GM18526 (cell line): Measurements from ENCODE around the gene CBY2.
A peak's percentile ranks its signal among the peaks of the same experiment; 100 is the strongest.

ENCODE experiments used
- POLR2A ChIP-seq: IDR thresholded peaks from 3 replicates; pipeline ENCODE4 v1.6.1; 2011; ENCODE audit not compliant: insufficient read length; ENCODE audit errors: extremely low read depth

CBY2 gene

DNA sequence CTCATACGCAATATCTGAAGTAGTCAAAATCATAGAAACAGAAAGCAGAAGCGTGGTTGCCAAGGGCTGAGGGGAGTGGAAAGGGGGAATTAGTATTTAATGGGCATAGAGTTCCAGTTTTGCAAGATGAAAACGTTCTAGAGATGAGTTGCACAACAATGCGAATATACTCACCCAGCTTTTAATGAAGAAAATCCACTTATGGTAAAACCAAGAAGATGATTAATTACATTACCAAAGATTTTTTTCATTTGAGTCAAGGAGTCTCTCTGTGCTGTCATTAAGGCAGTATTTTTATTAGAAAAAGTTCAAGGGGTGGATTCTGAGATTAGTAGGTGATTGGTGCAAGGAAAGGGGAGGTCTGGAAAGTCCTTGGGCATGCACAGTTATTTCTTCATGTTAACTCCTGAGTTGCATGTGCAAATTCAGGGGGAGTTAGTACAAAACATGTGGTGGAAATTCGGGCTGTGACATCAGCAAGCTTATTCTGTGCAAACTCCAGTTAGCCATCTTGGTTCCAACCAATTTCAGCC is 6.9 kb upstream of the CBY2 start:
- peak; percentile 23 for TF ChIP-seq POLR2A

DNA sequence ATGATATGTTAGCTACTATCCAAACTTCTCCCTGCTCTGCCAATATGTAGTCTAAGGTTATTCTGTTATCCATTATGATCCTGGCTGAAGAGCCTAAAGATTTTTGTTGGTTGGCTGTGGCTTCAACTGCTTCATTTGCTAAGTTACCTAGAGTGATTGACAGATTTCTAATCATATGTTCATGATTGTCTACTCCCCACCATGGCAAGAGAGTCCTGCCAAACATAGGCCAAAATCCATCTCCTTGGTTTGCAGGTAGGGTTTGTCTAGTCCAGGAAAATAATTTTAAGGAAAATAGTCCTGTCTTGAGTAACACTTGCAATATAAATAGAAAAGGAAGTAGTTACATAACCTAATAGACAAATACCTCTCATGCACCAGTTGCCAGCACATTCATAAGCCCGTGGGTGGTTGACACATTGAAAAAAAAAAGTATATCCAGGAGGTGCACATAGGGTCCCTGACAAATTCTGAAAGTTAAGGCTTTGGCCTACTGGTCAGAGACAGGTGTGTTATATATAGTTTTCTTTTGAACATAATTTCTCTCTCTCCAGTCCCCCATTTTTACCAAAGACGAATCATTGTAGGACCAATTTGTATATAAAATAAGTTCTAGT is 5.4 kb upstream of the CBY2 start:
- TF ChIP-seq POLR2A: no peak

DNA sequence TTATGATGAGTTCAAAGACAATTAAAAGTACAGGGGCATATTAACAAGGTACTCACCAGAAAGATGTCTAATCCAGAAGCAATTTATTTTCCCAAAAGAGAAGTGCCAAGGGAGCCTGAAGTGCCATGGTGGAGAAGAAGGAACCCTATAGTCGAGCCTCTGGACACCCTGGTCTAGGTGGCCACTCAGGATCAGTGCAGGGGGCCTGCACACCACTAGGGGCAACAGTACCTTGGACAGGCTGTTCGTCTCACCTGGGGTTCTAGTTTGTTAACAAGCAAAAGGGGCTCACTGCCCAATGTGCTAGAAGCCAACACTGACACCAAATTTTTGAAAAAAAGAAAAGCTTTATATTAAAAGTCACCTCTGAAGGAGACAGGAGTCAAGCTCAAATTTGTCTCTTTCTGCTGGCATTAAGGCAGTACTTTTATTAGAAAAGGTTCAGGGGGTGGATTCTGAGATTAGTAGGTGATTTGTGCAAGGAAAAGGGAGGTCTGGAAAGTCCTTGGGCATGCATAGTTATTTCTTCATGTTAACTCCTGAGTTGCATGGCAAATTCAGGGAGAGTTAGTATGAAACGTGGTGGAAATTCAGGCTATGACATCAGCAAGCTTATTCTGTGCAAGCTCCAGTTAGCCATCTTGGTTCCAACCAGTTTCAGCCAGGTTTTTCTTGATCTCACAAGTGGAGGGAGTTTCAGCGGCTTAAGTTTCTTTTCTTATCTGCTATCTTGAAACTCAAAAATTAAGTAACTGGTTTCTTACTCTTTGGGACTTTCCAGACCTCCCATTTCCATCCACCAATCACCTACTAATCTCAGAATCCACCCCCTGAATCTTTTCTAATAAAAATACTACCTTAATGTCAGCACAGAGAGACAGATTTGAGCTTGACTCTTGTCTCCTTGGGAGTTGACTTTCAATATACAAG is 884 bp upstream of the CBY2 start:
- no peak for TF ChIP-seq POLR2A

DNA sequence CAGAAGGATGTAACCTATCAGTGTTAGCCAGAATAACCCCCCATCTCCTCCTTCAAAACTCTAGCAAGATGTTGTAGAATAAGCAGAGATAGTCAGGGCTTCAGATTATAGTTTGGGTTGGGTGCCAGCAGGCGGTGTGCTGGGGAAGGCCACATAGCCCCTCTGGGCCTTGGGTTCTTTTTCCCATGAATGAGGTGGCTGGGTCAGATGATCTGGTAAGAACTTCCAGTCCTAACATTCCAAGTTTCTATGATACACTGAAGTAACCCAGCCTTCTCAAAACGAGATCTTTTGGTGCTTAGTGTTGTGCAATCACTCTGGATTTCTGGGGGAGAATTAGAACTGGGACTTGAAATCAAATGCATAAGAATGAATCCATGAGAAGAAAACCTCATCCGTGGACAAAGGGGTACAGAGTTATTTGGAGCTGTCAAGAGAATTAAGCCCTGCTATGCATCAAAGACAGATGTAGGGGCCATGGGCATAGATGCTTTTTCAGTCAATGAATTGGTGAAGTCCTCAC is 810 bp downstream of the CBY2 start:
- no peak for TF ChIP-seq POLR2A

DNA sequence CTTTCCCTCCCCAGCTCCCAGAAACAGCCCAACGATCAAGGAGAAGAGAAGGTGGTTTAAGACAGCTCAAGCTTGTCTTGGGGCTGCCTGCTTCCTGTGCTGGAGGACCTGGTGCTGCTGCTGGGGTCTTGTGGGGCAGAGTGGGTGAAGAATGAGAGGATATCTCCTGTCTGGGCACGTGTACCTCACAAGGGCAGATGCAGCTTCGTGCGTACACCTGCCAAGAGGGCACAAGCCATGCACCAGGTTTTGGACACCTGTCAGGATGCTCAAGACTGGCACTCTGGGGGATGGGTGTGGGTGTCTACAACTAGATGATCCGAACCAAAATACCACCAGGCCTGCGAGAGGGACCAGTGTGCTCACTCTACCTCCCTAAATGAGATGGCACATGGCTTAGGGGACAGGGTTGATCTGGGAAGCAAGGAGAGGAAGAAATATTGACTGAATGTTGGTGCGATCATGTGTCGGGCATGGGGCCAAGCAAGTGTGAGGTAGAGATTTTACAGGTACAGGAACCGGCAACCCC is 2.2 kb downstream of the CBY2 start:
- TF ChIP-seq POLR2A: no peak

DNA sequence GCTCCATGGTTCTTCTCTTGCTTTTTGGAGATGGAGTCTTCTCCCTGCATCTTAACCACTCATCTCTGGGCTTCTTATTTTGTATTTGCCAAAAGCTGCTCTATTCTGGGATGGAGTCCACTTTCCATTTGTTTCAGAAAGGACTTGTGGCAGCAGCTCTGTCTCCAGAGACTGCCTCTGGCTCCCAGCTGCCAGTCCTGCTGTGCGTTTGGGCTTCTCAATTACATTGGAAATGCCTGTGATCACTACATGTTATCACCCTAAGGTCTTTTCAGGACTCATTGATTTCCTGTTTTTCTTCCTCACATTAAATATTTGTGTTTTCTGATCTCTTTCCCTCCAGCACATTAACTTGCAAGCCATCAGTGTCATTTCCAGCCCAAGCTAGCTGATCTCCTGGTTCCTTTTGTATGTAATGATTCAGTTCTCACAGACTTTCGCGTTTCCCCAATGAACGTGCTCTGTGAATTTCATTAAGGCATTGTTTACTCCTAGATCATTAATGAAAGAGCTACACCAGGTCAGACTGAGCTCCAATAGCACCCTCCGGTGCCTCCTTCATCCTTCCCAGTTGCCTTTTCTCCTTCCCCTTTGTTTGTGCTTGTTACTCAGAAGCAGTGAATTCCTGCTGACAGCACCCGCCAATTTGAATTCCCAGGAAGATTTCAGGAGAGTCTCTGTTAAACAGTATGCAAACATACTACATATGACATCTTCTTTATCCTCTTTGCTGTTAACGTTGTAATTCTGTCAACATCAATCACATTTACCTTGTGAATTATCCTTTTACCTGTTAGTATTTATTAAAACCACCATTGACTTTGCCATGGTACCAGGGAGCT is 3.0 kb downstream of the CBY2 start:
- TF ChIP-seq POLR2A: no peak

DNA sequence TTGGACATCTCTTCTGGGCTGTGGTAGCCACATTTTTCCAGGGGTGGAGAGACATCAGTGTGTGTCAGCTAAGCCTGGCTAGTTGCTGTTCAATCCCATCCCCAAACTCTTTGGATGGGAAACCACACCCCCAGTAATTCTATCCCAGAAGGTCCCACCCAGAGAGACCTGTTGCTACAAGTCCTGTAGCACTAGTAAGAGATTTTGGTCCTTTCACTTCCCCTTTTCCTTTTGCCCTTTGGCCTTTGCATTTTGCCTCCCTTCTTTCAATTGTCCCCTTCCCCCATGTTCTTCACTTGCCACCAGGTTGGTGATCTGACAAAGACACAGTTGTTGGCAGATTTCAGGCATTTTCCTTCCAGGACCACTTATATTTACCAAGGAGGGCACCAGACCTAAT is 3.8 kb downstream of the CBY2 start:
- no peak for TF ChIP-seq POLR2A

DNA sequence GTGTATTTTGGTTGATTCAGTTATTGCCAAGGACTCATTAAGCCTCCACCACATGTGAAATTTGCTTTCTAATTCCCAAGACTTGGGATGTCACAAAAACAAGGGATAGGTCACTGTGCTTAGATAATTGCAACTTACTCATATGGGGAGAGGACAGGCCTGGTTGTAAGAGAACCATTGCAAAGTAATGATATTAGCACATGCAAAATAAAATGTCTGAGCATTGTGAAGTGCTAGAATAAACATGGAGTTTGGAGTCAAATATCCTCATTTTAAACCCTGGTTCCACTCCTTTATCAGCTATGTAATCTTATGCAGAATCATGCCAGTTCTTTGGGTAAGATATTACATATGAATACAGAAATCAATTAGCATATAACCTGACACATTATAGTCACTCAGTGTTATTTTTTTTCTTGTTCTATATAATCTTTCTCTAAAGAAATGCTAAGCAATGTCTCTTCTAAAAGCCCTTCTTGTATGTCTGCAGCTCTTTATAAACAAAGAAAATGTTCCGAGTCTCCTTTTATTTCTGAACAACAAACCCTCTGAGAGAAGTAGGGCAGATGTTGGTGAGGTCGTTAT is 5.5 kb downstream of the CBY2 start:
- no peak for TF ChIP-seq POLR2A

DNA sequence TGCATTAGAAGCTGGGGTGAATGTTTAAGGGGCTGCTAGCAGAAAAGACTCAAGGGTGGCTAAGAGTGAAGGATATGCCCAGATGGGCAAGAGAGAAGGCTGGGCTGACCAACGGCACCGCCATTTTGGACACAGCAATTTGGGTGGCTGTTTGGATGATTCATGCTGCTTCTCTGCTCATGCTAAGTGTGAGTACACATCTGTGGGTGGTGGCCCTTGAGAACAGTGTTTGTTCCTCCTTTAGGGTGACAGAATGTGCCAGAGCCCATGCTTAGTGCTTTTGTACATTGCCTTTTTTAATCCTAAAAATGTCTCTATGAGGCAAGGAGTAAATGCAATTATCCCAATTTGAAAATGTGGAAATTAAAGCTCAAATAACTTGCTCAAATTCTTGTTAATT is 9.8 kb downstream of the CBY2 start:
- TF ChIP-seq POLR2A: no peak

DNA sequence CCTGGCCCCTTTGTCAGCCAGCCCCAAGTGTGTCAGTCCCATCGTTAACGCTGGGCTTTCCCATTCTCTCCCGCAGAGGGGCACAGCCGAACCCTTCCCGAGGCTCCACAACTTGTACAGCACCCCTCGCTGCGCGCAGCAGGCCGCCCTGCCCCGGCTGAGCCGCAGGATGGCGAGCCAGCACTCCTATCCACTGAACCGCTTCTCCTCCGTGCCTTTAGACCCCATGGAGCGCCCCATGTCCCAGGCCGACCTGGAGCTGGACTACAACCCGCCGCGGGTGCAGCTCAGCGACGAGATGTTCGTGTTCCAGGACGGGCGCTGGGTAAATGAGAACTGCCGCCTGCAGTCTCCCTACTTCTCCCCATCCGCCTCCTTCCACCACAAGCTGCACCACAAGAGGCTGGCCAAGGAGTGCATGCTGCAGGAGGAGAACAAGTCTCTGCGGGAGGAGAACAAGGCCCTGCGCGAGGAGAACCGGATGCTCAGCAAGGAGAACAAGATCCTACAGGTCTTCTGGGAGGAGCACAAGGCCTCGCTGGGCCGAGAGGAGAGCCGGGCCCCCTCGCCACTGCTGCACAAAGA is 11.1 kb downstream of the CBY2 start:
- TF ChIP-seq POLR2A: no peak

DNA sequence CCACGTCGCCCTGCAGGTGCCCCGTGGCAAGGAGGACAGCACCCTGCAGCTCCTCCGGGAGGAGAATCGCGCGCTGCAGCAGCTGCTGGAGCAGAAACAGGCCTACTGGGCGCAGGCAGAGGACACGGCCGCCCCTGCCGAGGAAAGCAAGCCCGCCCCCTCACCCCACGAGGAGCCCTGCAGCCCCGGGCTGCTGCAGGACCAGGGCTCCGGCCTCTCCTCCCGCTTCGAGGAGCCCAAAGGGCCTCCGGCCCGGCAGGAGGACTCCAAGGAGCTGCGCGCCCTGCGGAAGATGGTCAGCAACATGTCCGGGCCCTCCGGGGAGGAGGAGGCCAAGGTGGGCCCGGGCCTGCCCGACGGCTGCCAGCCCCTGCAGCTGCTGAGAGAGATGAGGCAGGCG is 11.6 kb downstream of the CBY2 start:
- no peak for TF ChIP-seq POLR2A

DNA sequence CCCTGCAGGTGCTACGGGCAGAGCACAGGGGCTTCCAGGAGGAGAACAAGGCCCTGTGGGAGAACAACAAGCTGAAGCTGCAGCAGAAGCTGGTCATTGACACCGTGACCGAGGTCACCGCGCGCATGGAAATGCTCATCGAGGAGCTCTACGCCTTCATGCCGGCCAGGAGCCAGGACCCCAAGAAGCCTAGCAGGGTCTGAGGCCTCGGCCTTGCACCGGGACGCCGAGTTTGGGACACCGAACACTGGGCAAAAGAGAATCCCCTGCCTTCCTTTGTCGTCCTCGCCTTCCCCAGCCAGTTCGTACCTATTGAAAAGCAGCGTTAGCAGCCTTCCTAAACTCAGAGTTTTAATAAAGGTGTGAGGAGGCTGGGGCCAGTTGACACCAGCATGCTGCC is 12.1 kb downstream of the CBY2 start:
- no peak for TF ChIP-seq POLR2A

DNA sequence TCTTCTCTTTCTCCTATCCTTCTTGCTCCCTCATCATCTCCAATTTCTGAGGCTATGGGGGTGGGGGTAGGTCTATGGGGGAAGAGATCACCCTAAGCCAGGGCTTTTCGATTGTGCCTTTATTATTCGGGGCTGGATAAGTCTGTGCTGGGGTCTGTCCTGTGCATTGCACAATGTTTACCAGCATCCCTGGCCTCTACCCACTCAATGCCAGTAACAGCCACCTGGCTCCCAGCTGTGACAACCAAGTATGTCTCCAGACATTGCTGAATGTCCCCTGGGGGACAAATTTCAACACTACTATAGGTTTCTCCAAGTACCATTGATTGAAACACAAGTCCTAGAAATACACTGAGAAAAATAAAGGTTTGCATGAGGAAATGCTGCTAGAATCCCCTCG is 13.2 kb downstream of the CBY2 start:
- TF ChIP-seq POLR2A: no peak

DNA sequence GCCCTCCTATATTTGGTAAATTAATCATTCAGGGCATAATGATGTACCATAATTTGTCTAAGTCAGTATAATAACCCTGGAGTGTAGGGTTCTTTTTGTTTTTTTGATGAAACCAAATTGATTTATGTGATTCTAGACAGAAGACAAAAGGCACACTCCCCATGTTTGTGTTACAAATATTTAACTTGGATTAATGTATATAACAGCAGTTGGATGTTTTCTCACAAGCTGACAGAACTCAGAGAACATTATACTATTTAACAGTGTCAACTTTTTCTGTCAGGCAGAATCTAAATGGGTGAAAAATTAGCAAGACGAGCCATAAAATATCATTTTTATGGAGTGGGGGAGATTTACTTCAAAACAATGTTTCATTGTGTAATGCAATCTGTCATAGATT is 15.2 kb downstream of the CBY2 start:
- TF ChIP-seq POLR2A: no peak

DNA sequence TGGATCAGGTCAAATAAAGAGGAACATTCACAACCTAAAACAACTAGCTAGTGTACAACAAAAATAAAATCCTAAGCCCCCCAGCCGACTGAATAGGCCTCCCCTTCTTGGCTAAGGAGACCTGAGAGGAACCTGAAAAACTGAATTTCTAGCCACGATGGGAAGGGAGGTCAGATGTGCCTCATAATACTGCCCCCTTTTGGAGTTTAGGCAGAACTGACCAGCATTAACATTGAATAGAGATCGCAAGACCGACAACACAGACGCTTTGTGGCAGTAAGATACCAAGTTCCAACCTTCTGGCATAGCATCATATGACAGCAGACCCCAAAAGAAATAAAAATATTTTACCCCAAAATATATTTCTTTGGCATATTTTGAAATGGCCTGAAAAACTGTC is 15.9 kb downstream of the CBY2 start:
- no peak for TF ChIP-seq POLR2A

DNA sequence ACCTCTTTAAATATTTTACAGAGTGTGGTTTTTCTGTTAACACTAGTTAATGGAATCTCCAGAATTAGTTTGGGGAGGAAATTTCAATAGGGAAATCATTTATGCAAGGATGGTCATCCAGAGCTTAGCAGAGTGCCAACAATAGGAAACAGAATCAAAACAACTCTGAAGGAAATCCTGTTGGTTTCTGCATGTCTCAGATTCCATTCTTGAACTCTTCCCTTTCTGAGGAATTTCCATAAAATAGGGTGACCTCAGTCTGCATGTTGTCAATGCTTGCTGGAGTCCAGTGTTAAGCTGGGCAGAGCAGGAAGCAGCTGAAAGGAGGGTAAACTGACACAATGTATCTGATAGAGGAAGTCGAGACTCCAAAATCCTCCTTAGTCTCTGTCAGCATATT is 16.9 kb downstream of the CBY2 start:
- no peak for TF ChIP-seq POLR2A
